HepG2 (cell line): ENCODE data around the gene METTL26. TPM values are rescaled to one million over a fixed set of nuclear protein-coding genes. Genes with fewer than 3 reads are reported as not detected.

Experiments
- ARID5B ChIP-seq: IDR thresholded peaks from 2 replicates; pipeline ENCODE4 v1.4.0; 2020; ENCODE audit warnings: mild to moderate bottlenecking, missing genetic modification reagents
- HNRNPH1 ChIP-seq: fragments of 200-400 bp; formaldehyde crosslinking; optimal IDR thresholded peaks from 2 replicates; pipeline ENCODE3; 2017; ENCODE audit warnings: mild to moderate bottlenecking, low read depth, low read length
- MEF2D ChIP-seq: sonication (generic); formaldehyde crosslinking; IDR thresholded peaks from 2 replicates; pipeline ENCODE4 v1.5.1; 2020; ENCODE audit warnings: mild to moderate bottlenecking, missing genetic modification reagents
- MEIS1 ChIP-seq: sonication (generic); formaldehyde crosslinking; IDR thresholded peaks from 2 replicates; pipeline ENCODE4 v1.9.0; 2021; ENCODE audit warnings: mild to moderate bottlenecking, missing genetic modification reagents, moderate library complexity, borderline replicate concordance
- NFATC3 ChIP-seq: sonication (generic); formaldehyde crosslinking; IDR thresholded peaks from 2 replicates; pipeline ENCODE4 v1.5.1; 2020; ENCODE audit warnings: mild to moderate bottlenecking, missing genetic modification reagents
- NFE2L2 ChIP-seq: fragments of 150-350 bp; IDR thresholded peaks from 2 replicates; pipeline ENCODE4 v1.6.1; 2014; ENCODE audit warnings: low read length
- POGZ ChIP-seq: sonication (generic); formaldehyde crosslinking; IDR thresholded peaks from 2 replicates; pipeline ENCODE4 v1.4.0; 2020; ENCODE audit warnings: mild to moderate bottlenecking, missing genetic modification reagents
- PRPF4 ChIP-seq: fragments of 200-400 bp; formaldehyde crosslinking; IDR thresholded peaks from 2 replicates; pipeline ENCODE4 v1.6.1; 2016; ENCODE audit warnings: low read length, low read depth; ENCODE audit not compliant: poor library complexity, severe bottlenecking
- REST ChIP-seq, 2 experiments: IDR thresholded peaks; 2 replicates each; pipeline ENCODE4 v1.6.1; 2011 to 2012; ENCODE audit warnings: low read length in 2 of 2, borderline replicate concordance in 1 of 2, low read depth in 1 of 2, mild to moderate bottlenecking in 1 of 2, moderate library complexity in 1 of 2
- RFX3 ChIP-seq: IDR thresholded peaks from 2 replicates; pipeline ENCODE4 v1.6.1; 2016; ENCODE audit warnings: missing biosample characterization, missing genetic modification reagents
- RFXANK ChIP-seq: IDR thresholded peaks from 2 replicates; pipeline ENCODE4 v1.6.1; 2016
- SMAD3 ChIP-seq: sonication (generic); formaldehyde crosslinking; IDR thresholded peaks from 2 replicates; pipeline ENCODE4 v1.4.0; 2020; ENCODE audit warnings: missing genetic modification reagents
- SUZ12 ChIP-seq: fragments of 150-350 bp; IDR thresholded peaks from 2 replicates; pipeline ENCODE4 v1.6.1; 2014; ENCODE audit warnings: low read depth, low read length
- TCF7 ChIP-seq: sonication (generic); IDR thresholded peaks from 2 replicates; pipeline ENCODE4 v1.6.1; 2016; ENCODE audit warnings: antibody characterized with exemption, low read depth
- YEATS4 ChIP-seq: sonication (generic); formaldehyde crosslinking; IDR thresholded peaks from 2 replicates; pipeline ENCODE4 v1.4.0; 2020; ENCODE audit warnings: missing genetic modification reagents, borderline replicate concordance
- ZBTB14 ChIP-seq: sonication (generic); formaldehyde crosslinking; IDR thresholded peaks from 2 replicates; pipeline ENCODE4 v1.4.0; 2020; ENCODE audit warnings: missing genetic modification reagents
- ZBTB26 ChIP-seq: IDR thresholded peaks from 2 replicates; pipeline ENCODE4 v1.6.1; 2016; ENCODE audit warnings: missing compliant biosample characterization, missing genetic modification reagents, borderline replicate concordance
- ZNF143 ChIP-seq: sonication (generic); formaldehyde crosslinking; IDR thresholded peaks from 2 replicates; pipeline ENCODE4 v1.4.0; 2020; ENCODE audit warnings: missing genetic modification reagents
- ZNF3 ChIP-seq: IDR thresholded peaks from 2 replicates; pipeline ENCODE4 v1.7.0; 2017; ENCODE audit warnings: inconsistent platforms
- ZNF44 ChIP-seq: sonication (generic); formaldehyde crosslinking; IDR thresholded peaks from 2 replicates; pipeline ENCODE4 v1.5.1; 2020; ENCODE audit warnings: mild to moderate bottlenecking, missing genetic modification reagents
- ZNF451 ChIP-seq: sonication (generic); formaldehyde crosslinking; IDR thresholded peaks from 2 replicates; pipeline ENCODE4 v1.5.0; 2020; ENCODE audit warnings: mild to moderate bottlenecking, missing genetic modification reagents
- ZNF713 ChIP-seq: sonication (generic); formaldehyde crosslinking; IDR thresholded peaks from 2 replicates; pipeline ENCODE4 v1.4.0; 2020; ENCODE audit warnings: mild to moderate bottlenecking, missing genetic modification reagents
- ZNF780A ChIP-seq: sonication (generic); formaldehyde crosslinking; IDR thresholded peaks from 2 replicates; pipeline ENCODE4 v1.8.0; 2022; ENCODE audit warnings: mild to moderate bottlenecking, missing genetic modification reagents, moderate library complexity
- ZSCAN25 ChIP-seq: sonication (generic); formaldehyde crosslinking; IDR thresholded peaks from 2 replicates; pipeline ENCODE4 v1.8.0; 2022; ENCODE audit warnings: mild to moderate bottlenecking, missing genetic modification reagents
- polyA plus RNA-seq, 8 experiments: library from polyadenylated mRNA; depleted of rRNA in 3 of 8; stranded (reverse) in 7 of 8; unstranded in 1 of 8; fragments of >200 nt; fragmentation: Illumina TruSeq in 4 of 8; extraction: Trizol in 4 of 8; gene quantifications; 2 replicates each; pipeline versions ENCODE4 v1.2.1 to v1.2.3, GENCODE V29; 2011 to 2016; ENCODE audit warnings: low read depth in 4 of 8, missing spikeins in 1 of 8, mixed read lengths in 1 of 8; ENCODE audit not compliant: insufficient read depth in 1 of 8
- total RNA-seq, 5 experiments: library from RNA; depleted of rRNA; stranded (reverse); fragments of >200 nt; fragmentation: Illumina TruSeq; extraction: Trizol; gene quantifications; 2 replicates each; pipeline ENCODE4 v1.2.3, GENCODE V29; 2016; ENCODE audit warnings: low read depth in 1 of 5

METTL26 gene
- total and polyA plus RNA-seq, 2 of the 13 experiments (the other 11 are each of a cell fraction or from before 2014, with no cell fraction given), result 65.5 to 70.1 TPM

- TF ChIP-seq ARID5B (CRISPR knock-in tag) (peak; percentile 35; the same call in 1 of the 2 replicates), NFATC3 (CRISPR knock-in tag) (no peak), YEATS4 (CRISPR knock-in tag) (no peak), NFE2L2 (no peak), RFXANK (CRISPR knock-in tag) (no peak), PRPF4 (no peak), POGZ (CRISPR knock-in tag) (no peak), HNRNPH1 (no peak), REST (IDR thresholded peaks at IDR 0.05; ENCODE audit: borderline replicate concordance in 1 of 2, low read depth in 1 of 2, low read length in 2 of 2) (no peak), ZNF44 (CRISPR knock-in tag) (no peak), TCF7 (no peak), SUZ12 (no peak), MEIS1 (no peak), ZSCAN25 (CRISPR knock-in tag) (no peak), SMAD3 (no peak), ZBTB14 (CRISPR knock-in tag) (no peak), ZNF713 (CRISPR knock-in tag) (no peak), MEF2D (CRISPR knock-in tag) (no peak), ZNF143 (CRISPR knock-in tag) (no peak), RFX3 (CRISPR knock-in tag) (no peak), ZNF780A (no peak), ZBTB26 (CRISPR knock-in tag) (no peak), ZNF451 (no peak), ZNF3 (CRISPR knock-in tag) (no peak)
Measured at GRCh38 chr16:654034-654433, 17.9 kb upstream of the METTL26 start (continued).
